Gastrocnemius medialis (tissue), 4 donors: ENCODE measurements around the gene TIMP1.
A peak's percentile ranks its signal among the peaks of the same experiment; 100 is the strongest.

Source experiments
- CTCF ChIP-seq, 5 experiments: fragments of 450-650 bp in 3 of 5; fragments of 200-600 bp in 2 of 5; sonication (generic) in 2 of 5; IDR thresholded peaks in 4 of 5; conservative IDR thresholded peaks in 1 of 5; 1 replicate in 4 of 5; 2 replicates in 1 of 5; pipeline ENCODE4 v1.5.1; 2016 to 2019; ENCODE audit warnings: antibody characterized with exemption in 5 of 5, mild to moderate bottlenecking in 3 of 5, moderate library complexity in 3 of 5
- POLR2A ChIP-seq, 2 donors: fragments of 450-650 bp; IDR thresholded peaks; one replicate each; pipeline ENCODE4 v1.6.1; 2017; ENCODE audit warnings: antibody characterized with exemption in 2 of 2, mild to moderate bottlenecking in 2 of 2, moderate library complexity in 2 of 2

GRCh38 chrX:47556045-47556623 is 26.1 kb upstream of the TIMP1 start:
- TF ChIP-seq CTCF (IDR thresholded peaks at IDR 0.05 in 4 of 5, conservative IDR thresholded peaks at IDR 0.05 in 1 of 5) (no peak), POLR2A (IDR thresholded peaks at IDR 0.05) (peak; percentile 70 to 79)
